HEK293 (cell line): ENCODE results near the gene TCF12.

ENCODE experiments used
- CTCF ChIA-PET: fragments of 350-600 bp; formaldehyde crosslinking; extraction: SDS; loops from one replicate; lab custom pipeline; 2021; ENCODE audit warnings: antibody characterized with exemption; lab: Yijun Ruan, JAX
- POLR2A ChIA-PET: fragments of 300-600 bp; formaldehyde crosslinking; extraction: SDS; loops from one replicate; lab custom pipeline; 2020; ENCODE audit warnings: antibody characterized with exemption, inconsistent platforms; lab: Yijun Ruan, JAX
- H3K27ac ChIP-seq: fragments of 200-500 bp; sonication (Bioruptor generic); 2 replicates; pipeline ENCODE4 v1.5.1; 2014; ENCODE audit warnings: low read depth, low read length, control low read depth, inconsistent platforms; ENCODE audit errors: extremely low read depth
- H3K36me3 ChIP-seq, 2 experiments: fragments of 200-500 bp in 1 of 2; sonication (Bioruptor generic) in 1 of 2; 1 replicate in 1 of 2; 2 replicates in 1 of 2; pipeline ENCODE4 v1.5.1; 2014 to 2017; ENCODE audit warnings: inconsistent platforms in 2 of 2, low read length in 2 of 2; ENCODE audit not compliant: control insufficient read depth in 2 of 2, insufficient read depth in 1 of 2
- H3K4me1 ChIP-seq: fragments of 200-500 bp; sonication (Bioruptor generic); 2 replicates; pipeline ENCODE4 v1.5.1; 2014; ENCODE audit warnings: mild to moderate bottlenecking, low read length, inconsistent platforms; ENCODE audit not compliant: control insufficient read depth, insufficient read depth
- H3K4me3 ChIP-seq: 2 replicates; pipeline ENCODE4 v1.5.1; 2011; ENCODE audit warnings: low read depth, mild to moderate bottlenecking, control low read depth, low read length, moderate library complexity
- H3K9me3 ChIP-seq: fragments of 200-500 bp; sonication (Bioruptor generic); 2 replicates; pipeline ENCODE4 v1.5.1; 2014; ENCODE audit warnings: low read depth, low read length, inconsistent platforms; ENCODE audit not compliant: control insufficient read depth, insufficient read depth
- HOXD13 ChIP-seq: sonication (generic); formaldehyde crosslinking; IDR thresholded peaks from 2 replicates; pipeline ENCODE4 v1.8.0; 2022; ENCODE audit warnings: missing genetic modification reagents, borderline replicate concordance
- KLF7 ChIP-seq: fragments of 450-650 bp; formaldehyde crosslinking; IDR thresholded peaks from 2 replicates; pipeline ENCODE4 v1.5.1; 2016; ENCODE audit warnings: missing biosample characterization, missing genetic modification characterization, borderline replicate concordance
- MZF1 ChIP-seq: fragments of 450-650 bp; formaldehyde crosslinking; IDR thresholded peaks from 2 replicates; pipeline ENCODE4 v1.5.1; 2017; ENCODE audit warnings: missing biosample characterization, missing genetic modification characterization, borderline replicate concordance
- OSR2 ChIP-seq: fragments of 450-650 bp; formaldehyde crosslinking; IDR thresholded peaks from 2 replicates; pipeline ENCODE4 v1.5.1; 2016; ENCODE audit warnings: missing biosample characterization, missing genetic modification characterization
- SETDB1 ChIP-seq: IDR thresholded peaks from one replicate; pipeline ENCODE4 v1.6.1; 2017; ENCODE audit warnings: mild to moderate bottlenecking, low read length, moderate library complexity, mixed read lengths; ENCODE audit not compliant: insufficient read length
- ZBTB11 ChIP-seq: fragments of 450-650 bp; formaldehyde crosslinking; conservative IDR thresholded peaks from 2 replicates; pipeline ENCODE4 v1.5.1; 2016; ENCODE audit warnings: low read depth, missing biosample characterization, missing genetic modification characterization
- ZFP3 ChIP-seq: fragments of 450-650 bp; formaldehyde crosslinking; IDR thresholded peaks from 2 replicates; pipeline ENCODE4 v1.5.1; 2016; ENCODE audit warnings: low read depth, missing biosample characterization, missing genetic modification characterization
- ZNF138 ChIP-seq: fragments of 450-650 bp; formaldehyde crosslinking; IDR thresholded peaks from 2 replicates; pipeline ENCODE4 v1.5.1; 2016; ENCODE audit warnings: missing biosample characterization, missing genetic modification characterization, borderline replicate concordance
- ZNF148 ChIP-seq: fragments of 450-650 bp; formaldehyde crosslinking; IDR thresholded peaks from 2 replicates; pipeline ENCODE4 v1.5.0; 2017; ENCODE audit warnings: missing biosample characterization, missing genetic modification characterization, borderline replicate concordance
- ZNF37A ChIP-seq: fragments of 450-650 bp; IDR thresholded peaks from 2 replicates; pipeline ENCODE4 v1.5.1; 2018; ENCODE audit warnings: missing biosample characterization, missing genetic modification characterization
- ZNF391 ChIP-seq: fragments of 450-650 bp; formaldehyde crosslinking; IDR thresholded peaks from 2 replicates; pipeline ENCODE4 v1.5.1; 2016; ENCODE audit warnings: low read depth, missing biosample characterization, missing genetic modification characterization, borderline replicate concordance
- ZNF404 ChIP-seq: fragments of 450-650 bp; formaldehyde crosslinking; IDR thresholded peaks from 2 replicates; pipeline ENCODE4 v1.5.1; 2017; ENCODE audit warnings: missing biosample characterization, missing genetic modification characterization
- ZNF510 ChIP-seq: fragments of 450-650 bp; formaldehyde crosslinking; IDR thresholded peaks from 2 replicates; pipeline ENCODE4 v1.5.1; 2018; ENCODE audit warnings: mild to moderate bottlenecking, missing genetic modification characterization, missing biosample characterization; ENCODE audit not compliant: insufficient replicate concordance
- ZNF513 ChIP-seq: fragments of 450-650 bp; IDR thresholded peaks from 2 replicates; pipeline ENCODE4 v1.5.1; 2018; ENCODE audit warnings: missing biosample characterization, missing genetic modification characterization
- ZNF514 ChIP-seq: fragments of 450-650 bp; formaldehyde crosslinking; IDR thresholded peaks from 2 replicates; pipeline ENCODE4 v1.5.1; 2016; ENCODE audit warnings: missing biosample characterization, missing genetic modification characterization
- ZNF560 ChIP-seq: fragments of 450-650 bp; formaldehyde crosslinking; IDR thresholded peaks from 2 replicates; pipeline ENCODE4 v1.5.1; 2017; ENCODE audit warnings: missing biosample characterization, missing genetic modification characterization, borderline replicate concordance
- ZNF600 ChIP-seq: fragments of 450-650 bp; formaldehyde crosslinking; IDR thresholded peaks from 2 replicates; pipeline ENCODE4 v1.5.1; 2016; ENCODE audit warnings: missing biosample characterization, missing genetic modification characterization
- ZNF677 ChIP-seq: fragments of 450-650 bp; IDR thresholded peaks from 2 replicates; pipeline ENCODE4 v1.5.0; 2018; ENCODE audit warnings: missing biosample characterization, mild to moderate bottlenecking, missing genetic modification characterization, moderate library complexity
- ZNF701 ChIP-seq: fragments of 450-650 bp; formaldehyde crosslinking; IDR thresholded peaks from 2 replicates; pipeline ENCODE4 v1.5.1; 2016; ENCODE audit warnings: missing biosample characterization, missing genetic modification characterization
- ZSCAN18 ChIP-seq: fragments of 450-650 bp; formaldehyde crosslinking; IDR thresholded peaks from 2 replicates; pipeline ENCODE4 v1.5.1; 2016; ENCODE audit warnings: missing biosample characterization, missing genetic modification characterization

The TCF12 gene

GRCh38 chr15:57297163-57297593, 378.7 kb downstream of the TCF12 start:
- no peaks in the 10 kb centered on the region for H3K9me3 ChIP-seq
- ChIA-PET POLR2A (no interaction called here), CTCF (interaction anchor here (0.9 to 1.9 kb wide), 2 partner anchors 9 to 150 kb away, joined by 3 to 5 read pairs; no protein-coding TSS in a partner anchor)
- H3K4me1 ChIP-seq: no peaks in the 10 kb centered on the region
- H3K4me3 ChIP-seq: no peak overlapping the region
- no peaks in the 10 kb centered on the region for H3K36me3 ChIP-seq
- no peak overlapping the region for H3K27ac ChIP-seq
- no peak for TF ChIP-seq SETDB1
- TF ChIP-seq ZNF510 (tag by site-specific recombination): no peak
- TF ChIP-seq HOXD13 (CRISPR knock-in tag): no peak
- no peak for TF ChIP-seq ZNF391 (tag by site-specific recombination)
- TF ChIP-seq ZSCAN18 (tag by site-specific recombination): no peak
- no peak for TF ChIP-seq ZNF701
- TF ChIP-seq ZBTB11 (tag by site-specific recombination): no peak
- no peak for TF ChIP-seq ZNF600 (tag by site-specific recombination)
- TF ChIP-seq ZNF513: no peak
- TF ChIP-seq OSR2: no peak
- TF ChIP-seq ZNF138 (tag by site-specific recombination): no peak
- TF ChIP-seq MZF1 (tag by site-specific recombination): no peak
- TF ChIP-seq ZNF677 (tag by site-specific recombination): no peak
- TF ChIP-seq ZNF514 (tag by site-specific recombination): no peak
- no peak for TF ChIP-seq ZFP3 (tag by site-specific recombination)
- TF ChIP-seq KLF7 (tag by site-specific recombination): no peak
- no peak for TF ChIP-seq ZNF404 (tag by site-specific recombination)
- no peak for TF ChIP-seq ZNF37A (tag by site-specific recombination)
- TF ChIP-seq ZNF560 (tag by site-specific recombination): no peak
- no peak for TF ChIP-seq ZNF148 (tag by site-specific recombination)
